Kidney (tissue), 14 donors: ENCODE data around the gene USP21. TPM values are rescaled to one million over a fixed set of nuclear protein-coding genes. Genes with fewer than 3 reads are reported as not detected.
A peak's percentile ranks its signal among the peaks of the same experiment; 100 is the strongest.

Experiments
- DNase-seq, 5 donors: peaks; one replicate each; pipeline ENCODE4 v3.0.0-alpha.2; 2013 to 2020
- FAIRE-seq: peaks from 2 replicates; lab custom pipeline; 2012; peaks lifted over from hg19 to GRCh38; lab: Jason Lieb, UNC
- H3K27ac ChIP-seq, 2 donors: one replicate each; pipeline ENCODE4 v1.7.0; 2013; ENCODE audit warnings: low read depth in 2 of 2, low read length in 2 of 2, inconsistent platforms in 1 of 2
- H3K27me3 ChIP-seq: one replicate; pipeline ENCODE4 v1.7.1; 2013; ENCODE audit warnings: low read length, inconsistent platforms; ENCODE audit not compliant: control insufficient read depth, insufficient read depth
- H3K36me3 ChIP-seq, 3 donors: one replicate each; pipeline versions ENCODE4 v1.7.0 to v1.7.1; 2013; ENCODE audit warnings: low read length in 3 of 3, control low read depth in 1 of 3, inconsistent platforms in 1 of 3; ENCODE audit not compliant: insufficient read depth in 3 of 3, control insufficient read depth in 2 of 3
- H3K4me1 ChIP-seq, 3 donors: one replicate each; pipeline versions ENCODE4 v1.7.0 to v1.7.1; 2013; ENCODE audit warnings: low read length in 3 of 3, inconsistent platforms in 1 of 3, low read depth in 1 of 3; ENCODE audit not compliant: control insufficient read depth in 2 of 3, insufficient read depth in 2 of 3
- H3K4me3 ChIP-seq, 3 donors: one replicate each; pipeline versions ENCODE4 v1.7.0 to v1.8.1; 2013; ENCODE audit warnings: low read length in 3 of 3, control low read depth in 1 of 3, inconsistent platforms in 1 of 3
- H3K9ac ChIP-seq, 3 donors: one replicate each; pipeline versions ENCODE4 v1.7.0 to v1.7.1; 2013; ENCODE audit warnings: low read length in 3 of 3, control low read depth in 1 of 3, inconsistent platforms in 1 of 3
- H3K9me3 ChIP-seq, 3 donors: one replicate each; pipeline versions ENCODE4 v1.7.0 to v1.7.1; 2013; ENCODE audit warnings: low read length in 3 of 3, control low read depth in 1 of 3, inconsistent platforms in 1 of 3; ENCODE audit not compliant: control insufficient read depth in 2 of 3, insufficient read depth in 1 of 3
- intact Hi-C: fragments of 100-400 bp; cut with DNase I; formaldehyde crosslinking; loops from one replicate; pipeline ENCODE4 v1.11.1; 2022
- polyA plus RNA-seq: library from polyadenylated mRNA; stranded (reverse); fragments of 350-450 nt; fragmentation: Illumina TruSeq; extraction: RNeasy Lipid Tissue Mini Kit (QIAGEN cat#74804); gene quantifications from one replicate; pipeline ENCODE4 v1.2.3, GENCODE V29; 2014; ENCODE audit warnings: low read depth, low replicate concordance; ENCODE audit not compliant: insufficient read depth
- total RNA-seq: library from RNA; stranded (reverse); fragmentation: NEBNext Ultra II Directional; extraction: Animal tissue kit (Norgen Biotek cat#: 25700); gene quantifications from one replicate; pipeline ENCODE4 v1.2.1, GENCODE V29; 2021
- TF ChIP-seq, protein P1 (sequence below): IDR thresholded peaks from 3 replicates; pipeline ENCODE4 v1.5.1; 2012; ENCODE audit warnings: mild to moderate bottlenecking, moderate library complexity, borderline replicate concordance; ENCODE audit not compliant: insufficient read depth; ENCODE audit errors: extremely low read depth
- donor health status: control.
- donor health status: control.
- donor health status: control.
- donor health status: control.
- donor health status: control.
- donor health status: DM: yes; HTN: yes; CAD: no.
- donor health status: Normal renal cell carcinoma (clear cell type).

Gene USP21
- total and polyA plus RNA-seq, 2 donors from 2014 or later, result 26.3 to 27.7 TPM

DNA sequence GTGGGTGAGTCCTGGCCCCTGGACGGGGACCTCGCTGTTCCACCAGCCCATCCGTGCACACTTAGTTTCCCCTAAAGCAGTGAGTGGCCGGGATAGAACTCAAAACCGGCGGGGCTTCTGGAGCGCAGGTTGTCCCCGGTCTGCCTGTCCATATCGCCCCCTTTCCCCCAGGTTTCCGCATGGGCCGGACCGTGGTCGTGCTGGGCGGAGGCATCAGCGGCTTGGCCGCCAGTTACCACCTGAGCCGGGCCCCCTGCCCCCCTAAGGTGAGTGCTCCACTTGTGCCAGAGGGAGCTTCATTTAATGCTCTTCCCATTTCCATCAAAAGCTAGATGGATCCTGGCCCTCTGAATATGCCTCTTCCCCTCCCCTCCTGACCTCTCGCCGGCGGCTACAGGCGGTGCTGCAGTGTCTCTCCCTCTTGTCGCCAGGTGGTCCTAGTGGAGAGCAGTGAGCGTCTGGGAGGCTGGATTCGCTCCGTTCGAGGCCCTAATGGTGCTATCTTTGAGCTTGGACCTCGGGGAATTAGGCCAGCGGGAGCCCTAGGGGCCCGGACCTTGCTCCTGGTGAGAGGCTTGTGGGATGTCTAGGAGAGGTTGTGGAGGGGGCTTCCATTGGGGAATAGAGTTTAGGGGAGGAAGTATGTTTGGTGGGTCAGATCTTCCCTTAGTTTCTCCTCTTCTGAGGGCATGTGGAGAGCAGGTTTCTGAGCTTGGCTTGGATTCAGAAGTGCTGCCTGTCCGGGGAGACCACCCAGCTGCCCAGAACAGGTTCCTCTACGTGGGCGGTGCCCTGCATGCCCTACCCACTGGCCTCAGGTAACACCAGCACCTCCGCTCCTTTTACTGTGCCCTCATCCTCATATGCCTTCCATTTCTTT lies 7.6 kb downstream of the USP21 start:
- FAIRE-seq, result no peak
- Histone ChIP-seq H3K27ac (peak overlapping the region in 1 of 2 donors; percentile 65), H3K9me3 (no peaks in the 10 kb centered on the region), H3K9ac (peak overlapping the region; percentile 77 to 91 (median 90)), H3K4me1 (peaks cover 0 to 8% (median 0%) of the 10 kb centered on the region in 3 donors), H3K36me3 (peaks cover 4 to 38% (median 12%) of the 10 kb centered on the region in 3 donors), H3K27me3 (no peaks in the 10 kb centered on the region), H3K4me3 (peak overlapping the region; percentile 88 to 94 (median 91))
- intact Hi-C loops, result no loop called here
- peak; percentile 39 to 82 (median 57) for DNase-seq
- TF ChIP-seq, protein P1, sequence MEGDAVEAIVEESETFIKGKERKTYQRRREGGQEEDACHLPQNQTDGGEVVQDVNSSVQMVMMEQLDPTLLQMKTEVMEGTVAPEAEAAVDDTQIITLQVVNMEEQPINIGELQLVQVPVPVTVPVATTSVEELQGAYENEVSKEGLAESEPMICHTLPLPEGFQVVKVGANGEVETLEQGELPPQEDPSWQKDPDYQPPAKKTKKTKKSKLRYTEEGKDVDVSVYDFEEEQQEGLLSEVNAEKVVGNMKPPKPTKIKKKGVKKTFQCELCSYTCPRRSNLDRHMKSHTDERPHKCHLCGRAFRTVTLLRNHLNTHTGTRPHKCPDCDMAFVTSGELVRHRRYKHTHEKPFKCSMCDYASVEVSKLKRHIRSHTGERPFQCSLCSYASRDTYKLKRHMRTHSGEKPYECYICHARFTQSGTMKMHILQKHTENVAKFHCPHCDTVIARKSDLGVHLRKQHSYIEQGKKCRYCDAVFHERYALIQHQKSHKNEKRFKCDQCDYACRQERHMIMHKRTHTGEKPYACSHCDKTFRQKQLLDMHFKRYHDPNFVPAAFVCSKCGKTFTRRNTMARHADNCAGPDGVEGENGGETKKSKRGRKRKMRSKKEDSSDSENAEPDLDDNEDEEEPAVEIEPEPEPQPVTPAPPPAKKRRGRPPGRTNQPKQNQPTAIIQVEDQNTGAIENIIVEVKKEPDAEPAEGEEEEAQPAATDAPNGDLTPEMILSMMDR, result no peak

- FAIRE-seq (no peak), DNase-seq (peak in 1 of 5 donors; percentile 46)
- H3K9me3 ChIP-seq, result no peaks in the 10 kb centered on the region
- H3K4me1 ChIP-seq, result peaks cover 0 to 10% (median 0%) of the 10 kb centered on the region in 3 donors
- no peak overlapping the region for H3K4me3 ChIP-seq
- no peak overlapping the region for H3K9ac ChIP-seq
- intact Hi-C loops, result no loop called here
- TF ChIP-seq, protein P1, result no peak
- H3K27me3 ChIP-seq, result no peaks in the 10 kb centered on the region
- no peak overlapping the region for H3K27ac ChIP-seq
- H3K36me3 ChIP-seq, result peaks cover 9 to 54% (median 17%) of the 10 kb centered on the region in 3 donors
These were observed 9.6 kb downstream of the USP21 start for GRCh38 chr1:161168906-161169305.

DNA sequence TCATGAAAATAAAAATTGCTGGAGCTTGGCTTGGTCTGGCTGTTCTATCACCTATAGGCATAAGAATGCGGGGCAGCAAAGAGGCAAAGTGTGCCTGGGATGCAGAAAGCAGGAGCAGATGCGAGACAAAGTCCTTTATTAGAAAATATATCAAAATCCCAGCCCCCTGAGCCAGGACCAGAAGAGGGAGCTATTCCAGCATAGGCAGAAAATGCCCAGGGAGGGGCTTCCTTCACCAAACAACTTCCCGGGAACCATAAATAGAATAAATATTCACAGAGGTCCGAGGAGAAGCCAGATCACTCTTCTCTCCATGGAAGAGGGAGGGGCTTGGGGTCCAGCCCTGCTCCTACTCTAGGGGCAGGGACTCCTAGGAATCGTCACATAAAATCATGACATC lies 11.9 kb downstream of the USP21 start:
- Histone ChIP-seq H3K27ac (no peak overlapping the region), H3K36me3 (peaks cover 11 to 62% (median 20%) of the 10 kb centered on the region in 3 donors), H3K27me3 (no peaks in the 10 kb centered on the region), H3K9me3 (no peaks in the 10 kb centered on the region), H3K4me1 (peaks cover 0 to 18% (median 7%) of the 10 kb centered on the region in 3 donors), H3K9ac (no peak overlapping the region), H3K4me3 (no peak overlapping the region)
- TF ChIP-seq, protein P1, result no peak
- intact Hi-C loops, result no loop called here
- DNase-seq, result no peak
- no peak for FAIRE-seq
